ENCODE measurements around the gene PNMA1. TPM values are rescaled to one million over a fixed set of nuclear protein-coding genes. Genes with fewer than 3 reads are reported as not detected.

Gene PNMA1
- total and polyA plus RNA-seq, 9 of the 15 experiments (the other 6 are each of a cell fraction or from before 2014, with no cell fraction given): 1.7 to 26.4 (median 8.7) TPM

GRCh38 chr14:73741386-73741875, 27.2 kb upstream of the PNMA1 start (continued):
- TF ChIP-seq CTCF (IDR thresholded peaks at IDR 0.05 in 2 of 3, conservative IDR thresholded peaks at IDR 0.05 in 1 of 3; ENCODE audit: insufficient read depth in 2 of 3, low read depth in 1 of 3, low read length in 3 of 3) (peak; percentile 13 to 15 (median 15); a peak in 2 of 6 replicates), SNAPC5 (CRISPR knock-in tag; IDR thresholded peaks at IDR 0.05) (no peak), RAD51 (IDR thresholded peaks at IDR 0.05; ENCODE audit: borderline replicate concordance, low read depth) (no peak), PHTF2 (CRISPR knock-in tag; IDR thresholded peaks at IDR 0.05) (no peak), SMC3 (conservative IDR thresholded peaks at IDR 0.05; ENCODE audit: insufficient read depth, low read depth, low read length) (no peak), MYBL2 (IDR thresholded peaks at IDR 0.05; ENCODE audit: low read depth) (no peak), MYBL2 (CRISPR knock-in tag; IDR thresholded peaks at IDR 0.05; ENCODE audit: borderline replicate concordance) (no peak), ZNF639 (CRISPR knock-in tag; conservative IDR thresholded peaks at IDR 0.05 in 1 of 2, IDR thresholded peaks at IDR 0.05 in 1 of 2) (no peak), PBX2 (CRISPR knock-in tag; IDR thresholded peaks at IDR 0.05; ENCODE audit: low read depth) (no peak), PBX2 (tag; conservative IDR thresholded peaks at IDR 0.05; ENCODE audit: low read depth) (no peak), FOXA3 (CRISPR knock-in tag; conservative IDR thresholded peaks at IDR 0.05 in 1 of 2, IDR thresholded peaks at IDR 0.05 in 1 of 2) (no peak), NCOA4 (IDR thresholded peaks at IDR 0.05; ENCODE audit: partially characterized antibody) (no peak), CBFA2T2 (conservative IDR thresholded peaks at IDR 0.05) (peak; percentile 83), C11orf30 (IDR thresholded peaks at IDR 0.05; ENCODE audit: low read depth) (no peak), CREBBP (IDR thresholded peaks at IDR 0.05; ENCODE audit: low read depth, low read length) (no peak), KLF16 (IDR thresholded peaks at IDR 0.05) (peak; percentile 61), ZNF232 (CRISPR knock-in tag; IDR thresholded peaks at IDR 0.05) (no peak)
